Loucy (cell line): ENCODE measurements around the gene LAMB4.

Experiments used
- H2AFZ ChIP-seq: fragments of 200-600 bp; sonication (generic); 2 replicates; pipeline ENCODE4 v1.6.0; 2016; ENCODE audit warnings: antibody characterized with exemption, mild to moderate bottlenecking, low read length, moderate library complexity
- H3F3A ChIP-seq: fragments of 200-600 bp; 2 replicates; pipeline ENCODE4 v1.6.0; 2016; ENCODE audit warnings: antibody characterized with exemption, low read depth, mild to moderate bottlenecking
- H3K27me3 ChIP-seq: fragments of 200-600 bp; sonication (generic); 2 replicates; pipeline ENCODE4 v1.6.1; 2014; ENCODE audit warnings: low read length, mild to moderate bottlenecking; ENCODE audit not compliant: insufficient read depth, poor library complexity, severe bottlenecking
- H3K36me3 ChIP-seq: fragments of 200-600 bp; sonication (generic); 2 replicates; pipeline ENCODE4 v1.6.1; 2016; ENCODE audit warnings: low read length; ENCODE audit not compliant: insufficient read depth
- H3K4me1 ChIP-seq: fragments of 200-600 bp; sonication (generic); 2 replicates; pipeline ENCODE4 v1.5.1; 2014; ENCODE audit warnings: low read length, mild to moderate bottlenecking; ENCODE audit not compliant: insufficient read depth, poor library complexity, severe bottlenecking
- H3K4me2 ChIP-seq: fragments of 200-600 bp; sonication (generic); 2 replicates; pipeline ENCODE4 v1.6.0; 2014; ENCODE audit warnings: antibody characterized with exemption, low read length, low read depth, mild to moderate bottlenecking; ENCODE audit not compliant: poor library complexity, severe bottlenecking
- H3K4me3 ChIP-seq: fragments of 200-600 bp; sonication (generic); 2 replicates; pipeline ENCODE4 v1.5.1; 2014; ENCODE audit warnings: low read length, mild to moderate bottlenecking, mixed read lengths; ENCODE audit not compliant: poor library complexity, severe bottlenecking
- H3K79me2 ChIP-seq: fragments of 200-600 bp; sonication (generic); 2 replicates; pipeline ENCODE4 v1.6.1; 2014; ENCODE audit warnings: low read length; ENCODE audit not compliant: insufficient read depth
- H3K9ac ChIP-seq: fragments of 200-600 bp; sonication (generic); 2 replicates; pipeline ENCODE4 v1.6.0; 2014; ENCODE audit warnings: mild to moderate bottlenecking, low read depth, low read length, moderate library complexity; ENCODE audit not compliant: poor library complexity, severe bottlenecking
- H3K9me2 ChIP-seq: fragments of 200-600 bp; sonication (generic); replicated peaks from 2 replicates; pipeline ENCODE4 v1.6.1; 2016; ENCODE audit warnings: low read depth, low read length, mixed read lengths
- H3K9me3 ChIP-seq: fragments of 200-600 bp; sonication (generic); 2 replicates; pipeline ENCODE4 v1.6.1; 2014; ENCODE audit warnings: mild to moderate bottlenecking, antibody characterized with exemption, low read length, low read depth; ENCODE audit not compliant: insufficient read depth
- H4K20me1 ChIP-seq: fragments of 200-600 bp; sonication (generic); 2 replicates; pipeline ENCODE4 v1.6.0; 2014; ENCODE audit warnings: antibody characterized with exemption, low read length, mild to moderate bottlenecking; ENCODE audit not compliant: insufficient read depth, poor library complexity, severe bottlenecking
- CTCF ChIP-seq: fragments of 200-600 bp; sonication (generic); conservative IDR thresholded peaks from 2 replicates; pipeline ENCODE4 v1.5.1; 2014; ENCODE audit warnings: mild to moderate bottlenecking, antibody characterized with exemption, low read length
- EZH2phosphoT487 ChIP-seq: fragments of 200-600 bp; IDR thresholded peaks from 2 replicates; pipeline ENCODE4 v1.6.1; 2018; ENCODE audit warnings: antibody characterized with exemption, mild to moderate bottlenecking, moderate library complexity, borderline replicate concordance

The LAMB4 gene

GRCh38 chr7:108103558-108104298 lies 26.4 kb downstream of the LAMB4 start:
- Histone ChIP-seq H3K9ac (no peak overlapping the region), H3K79me2 (no peaks in the 10 kb centered on the region), H3K27me3 (no peaks in the 10 kb centered on the region), H3K36me3 (no peaks in the 10 kb centered on the region), H3F3A (no peaks in the 10 kb centered on the region), H3K9me2 (no peaks in the 10 kb centered on the region), H3K4me3 (no peak overlapping the region), H3K9me3 (no peaks in the 10 kb centered on the region), H2AFZ (no peak overlapping the region), H3K4me1 (no peaks in the 10 kb centered on the region), H4K20me1 (no peaks in the 10 kb centered on the region), H3K4me2 (no peak overlapping the region)
- TF ChIP-seq EZH2phosphoT487 (no peak), CTCF (no peak)

GRCh38 chr7:108102671-108103312 lies 27.4 kb downstream of the LAMB4 start:
- Histone ChIP-seq H3K79me2 (no peaks in the 10 kb centered on the region), H3K4me3 (no peak overlapping the region), H3K9me3 (no peaks in the 10 kb centered on the region), H3K4me1 (no peaks in the 10 kb centered on the region), H3K4me2 (no peak overlapping the region), H2AFZ (no peak overlapping the region), H3K36me3 (no peaks in the 10 kb centered on the region), H4K20me1 (no peaks in the 10 kb centered on the region), H3K9ac (no peak overlapping the region), H3K9me2 (no peaks in the 10 kb centered on the region), H3K27me3 (no peaks in the 10 kb centered on the region), H3F3A (no peaks in the 10 kb centered on the region)
- no peak for TF ChIP-seq EZH2phosphoT487
- TF ChIP-seq CTCF = no peak

- H3K9ac ChIP-seq = no peak overlapping the region
- H3K9me2 ChIP-seq = no peaks in the 10 kb centered on the region
- H3K79me2 ChIP-seq = no peaks in the 10 kb centered on the region
- H3K4me2 ChIP-seq = no peak overlapping the region
- no peaks in the 10 kb centered on the region for H4K20me1 ChIP-seq
- H2AFZ ChIP-seq = no peak overlapping the region
- H3K4me3 ChIP-seq = no peak overlapping the region
- TF ChIP-seq EZH2phosphoT487 (no peak), CTCF (no peak)
- H3K4me1 ChIP-seq = no peaks in the 10 kb centered on the region
- H3K36me3 ChIP-seq = no peaks in the 10 kb centered on the region
- H3K9me3 ChIP-seq = no peaks in the 10 kb centered on the region
- no peaks in the 10 kb centered on the region for H3F3A ChIP-seq
- no peaks in the 10 kb centered on the region for H3K27me3 ChIP-seq
Measured at GRCh38 chr7:108101759-108102158, 28.4 kb downstream of the LAMB4 start.
